ENCODE results near the gene BLTP3A.
"Not testable (repeated sequence)": the region's sequence is repeated elsewhere in the genome, so short reads cannot be mapped to it uniquely, and the experiment has no call there.

The BLTP3A gene, protein sequence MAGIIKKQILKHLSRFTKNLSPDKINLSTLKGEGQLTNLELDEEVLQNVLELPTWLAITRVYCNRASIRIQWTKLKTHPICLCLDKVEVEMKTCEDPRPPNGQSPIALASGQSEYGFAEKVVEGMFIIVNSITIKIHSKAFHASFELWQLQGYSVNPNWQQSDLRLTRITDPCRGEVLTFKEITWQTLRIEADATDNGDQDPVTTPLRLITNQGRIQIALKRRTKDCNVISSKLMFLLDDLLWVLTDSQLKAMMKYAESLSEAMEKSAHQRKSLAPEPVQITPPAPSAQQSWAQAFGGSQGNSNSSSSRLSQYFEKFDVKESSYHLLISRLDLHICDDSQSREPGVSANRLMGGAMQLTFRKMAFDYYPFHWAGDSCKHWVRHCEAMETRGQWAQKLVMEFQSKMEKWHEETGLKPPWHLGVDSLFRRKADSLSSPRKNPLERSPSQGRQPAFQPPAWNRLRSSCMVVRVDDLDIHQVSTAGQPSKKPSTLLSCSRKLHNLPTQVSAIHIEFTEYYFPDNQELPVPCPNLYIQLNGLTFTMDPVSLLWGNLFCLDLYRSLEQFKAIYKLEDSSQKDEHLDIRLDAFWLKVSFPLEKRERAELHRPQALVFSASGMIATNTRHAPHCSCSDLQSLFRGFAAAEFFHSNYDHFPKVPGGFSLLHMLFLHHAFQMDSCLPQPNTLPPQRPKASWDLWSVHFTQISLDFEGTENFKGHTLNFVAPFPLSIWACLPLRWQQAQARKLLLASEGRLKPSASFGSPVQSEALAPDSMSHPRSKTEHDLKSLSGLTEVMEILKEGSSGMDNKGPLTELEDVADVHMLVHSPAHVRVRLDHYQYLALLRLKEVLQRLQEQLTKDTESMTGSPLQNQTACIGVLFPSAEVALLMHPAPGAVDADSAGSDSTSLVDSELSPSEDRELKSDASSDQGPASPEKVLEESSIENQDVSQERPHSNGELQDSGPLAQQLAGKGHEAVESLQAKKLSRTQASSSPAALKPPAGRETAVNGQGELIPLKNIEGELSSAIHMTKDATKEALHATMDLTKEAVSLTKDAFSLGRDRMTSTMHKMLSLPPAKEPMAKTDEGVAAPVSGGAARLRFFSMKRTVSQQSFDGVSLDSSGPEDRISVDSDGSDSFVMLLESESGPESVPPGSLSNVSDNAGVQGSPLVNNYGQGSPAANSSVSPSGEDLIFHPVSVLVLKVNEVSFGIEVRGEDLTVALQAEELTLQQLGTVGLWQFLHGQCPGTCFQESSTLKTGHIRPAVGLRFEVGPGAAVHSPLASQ (N-terminal part only)

DNA sequence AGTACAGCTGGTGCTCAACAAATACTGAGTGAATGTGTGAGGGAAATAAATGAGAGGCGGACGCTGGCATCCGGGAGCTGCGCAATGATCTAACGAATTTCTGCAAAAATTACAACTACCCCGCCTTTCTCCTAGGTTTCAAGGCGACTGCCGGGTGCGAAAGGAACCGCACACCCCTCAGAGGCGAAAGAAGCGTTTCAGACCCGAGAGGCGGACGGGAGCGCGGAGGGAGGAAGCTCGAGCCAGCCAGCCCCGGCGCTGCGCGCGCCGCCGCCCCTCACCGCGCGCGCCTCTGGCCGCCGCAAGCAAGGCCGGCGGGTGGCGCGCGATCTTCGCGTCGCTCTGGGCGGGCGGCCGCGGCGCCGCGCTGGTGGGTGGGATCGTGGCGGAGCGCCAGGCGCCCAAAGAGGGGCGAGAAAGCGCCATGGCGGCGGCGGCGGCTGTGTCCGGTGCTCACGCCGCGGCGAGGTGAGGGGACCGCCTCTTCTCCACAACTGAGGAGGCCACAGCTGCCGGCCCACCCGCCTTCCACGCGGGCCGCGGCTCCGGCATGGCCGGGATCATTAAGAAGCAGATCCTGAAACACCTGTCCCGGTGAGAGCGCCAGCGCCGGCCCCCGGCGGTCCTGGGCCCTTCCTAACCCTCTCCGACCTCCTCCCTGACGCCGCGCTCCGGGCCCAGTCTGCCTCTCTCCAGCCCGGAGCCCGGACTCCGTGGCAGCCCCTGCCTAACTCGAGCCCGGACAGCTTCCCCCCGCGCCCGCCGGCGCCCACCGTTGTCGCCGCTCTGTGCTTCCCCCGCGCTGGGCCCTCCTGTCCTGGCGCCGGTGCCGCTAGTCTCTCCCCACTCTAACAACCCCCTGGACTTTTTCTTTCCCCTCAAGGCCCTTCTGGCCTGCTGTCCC, at the start of gene BLTP3A:
Gene BLTP3A, plus strand, starts transcription at position 383 of the 904 bp plus-strand sequence. Its CDS starts 168 bp downstream, at position 551.
- DNase-seq (ENCODE audit: low read depth): peak; percentile 69

DNA sequence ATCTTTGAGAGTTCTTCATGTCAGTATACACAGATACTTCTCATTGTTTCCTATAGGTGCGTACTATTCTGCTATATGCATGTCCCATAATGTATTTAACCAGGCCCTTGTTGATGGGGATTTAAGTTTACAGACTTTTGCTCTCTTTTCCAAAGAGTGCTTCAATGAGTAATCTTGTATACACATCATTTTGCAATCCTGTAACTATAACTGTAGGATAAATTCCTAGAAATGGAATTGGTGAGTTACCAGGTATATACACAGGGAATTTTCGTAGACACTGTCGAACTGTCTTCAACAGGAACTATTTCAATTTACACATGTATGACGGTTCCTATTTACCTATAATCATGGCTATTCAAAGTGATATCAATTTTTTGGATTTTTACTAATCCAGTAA, 49.8 kb upstream of the BLTP3A start:
- no peak for DNase-seq (ENCODE audit: low read depth)

DNA sequence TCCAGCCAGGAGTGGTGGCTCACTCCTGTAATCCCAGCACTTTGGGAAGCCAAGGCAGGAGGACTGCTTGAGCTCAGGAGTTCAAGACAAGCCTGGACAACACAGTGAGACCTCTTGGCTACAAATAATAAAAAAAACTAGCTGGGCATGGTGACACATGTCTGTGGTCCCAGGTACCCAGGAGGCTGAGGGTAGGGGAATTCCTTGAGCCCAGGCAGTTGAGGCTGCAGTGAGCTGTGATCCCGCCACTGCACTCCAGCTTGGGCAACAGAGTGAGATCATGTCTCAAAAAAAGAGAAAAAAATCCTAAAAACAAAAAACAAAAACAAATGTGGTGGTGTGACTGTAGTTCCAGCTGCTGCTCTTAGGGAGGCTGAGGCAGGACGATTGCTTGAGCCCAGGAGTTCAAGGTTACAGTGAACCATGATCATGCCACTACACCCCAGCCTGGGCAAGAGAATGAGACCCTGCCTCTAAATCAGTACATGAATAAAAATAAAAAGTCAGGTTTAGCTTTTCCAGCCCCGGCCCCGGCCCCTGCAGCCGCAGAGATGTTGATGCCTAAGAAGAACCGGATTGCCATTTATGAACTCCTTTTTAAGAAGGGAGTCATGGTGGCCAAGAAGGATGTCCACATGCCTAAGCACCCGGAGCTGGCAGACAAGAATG, 48.1 kb upstream of the BLTP3A start:
- DNase-seq (ENCODE audit: low read depth): no peak

DNA sequence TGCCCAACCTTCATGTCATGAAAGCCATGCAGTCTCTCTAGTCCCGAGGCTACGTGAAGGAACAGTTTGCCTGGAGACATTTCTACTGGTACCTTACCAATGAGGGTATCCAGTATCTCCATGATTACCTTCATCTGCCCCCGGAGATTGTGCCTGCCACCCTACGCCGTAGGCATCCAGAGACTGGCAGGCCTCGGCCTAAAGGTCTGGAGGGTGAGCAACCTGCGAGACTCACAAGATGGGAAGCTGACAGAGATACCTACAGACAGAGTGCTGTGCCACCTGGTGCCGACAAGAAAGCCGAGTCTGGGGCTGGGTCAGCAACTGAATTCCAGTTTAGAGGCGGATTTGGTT, 47.6 kb upstream of the BLTP3A start:
- DNase-seq (ENCODE audit: low read depth): not testable (repeated sequence)

DNA sequence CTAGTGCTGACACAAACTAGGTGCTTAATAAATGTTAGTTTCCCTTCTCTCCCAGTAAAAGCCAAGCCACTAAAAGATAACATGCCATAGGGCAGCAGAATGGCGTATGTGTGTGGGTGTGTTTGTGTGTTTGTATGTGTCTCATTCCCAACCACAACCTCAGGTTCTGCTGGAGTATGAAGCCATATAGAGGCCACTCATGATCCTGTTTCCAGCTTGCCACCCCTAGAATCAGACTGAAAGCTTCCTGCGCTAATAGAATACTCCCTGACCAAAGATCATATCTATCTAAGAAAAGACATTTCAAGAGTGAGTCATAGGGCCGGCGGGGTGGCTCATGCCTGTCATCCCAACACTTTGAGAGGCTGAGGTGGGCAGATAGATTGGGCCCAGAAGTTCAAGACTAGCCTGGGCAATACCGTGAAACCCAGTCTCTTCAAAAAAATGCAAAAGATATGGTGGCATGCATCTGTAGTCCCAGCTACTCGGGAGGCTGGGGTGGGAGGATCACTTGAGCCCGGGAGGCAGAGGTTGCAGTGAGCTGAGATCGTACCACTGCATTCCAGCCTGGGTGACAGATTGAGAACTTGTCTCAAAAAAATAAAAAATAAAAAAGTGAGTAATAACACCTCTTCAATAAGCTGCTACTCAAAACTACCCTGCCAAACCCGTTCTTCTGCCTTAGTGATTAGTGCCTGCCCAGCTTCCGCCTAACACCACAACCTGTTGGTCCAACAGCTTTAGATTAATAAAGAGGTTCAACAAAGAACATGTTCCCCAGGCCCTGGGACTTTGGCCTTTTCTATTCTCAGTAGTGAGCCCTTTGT, 46.4 kb upstream of the BLTP3A start:
- no peak for DNase-seq (ENCODE audit: low read depth)

DNA sequence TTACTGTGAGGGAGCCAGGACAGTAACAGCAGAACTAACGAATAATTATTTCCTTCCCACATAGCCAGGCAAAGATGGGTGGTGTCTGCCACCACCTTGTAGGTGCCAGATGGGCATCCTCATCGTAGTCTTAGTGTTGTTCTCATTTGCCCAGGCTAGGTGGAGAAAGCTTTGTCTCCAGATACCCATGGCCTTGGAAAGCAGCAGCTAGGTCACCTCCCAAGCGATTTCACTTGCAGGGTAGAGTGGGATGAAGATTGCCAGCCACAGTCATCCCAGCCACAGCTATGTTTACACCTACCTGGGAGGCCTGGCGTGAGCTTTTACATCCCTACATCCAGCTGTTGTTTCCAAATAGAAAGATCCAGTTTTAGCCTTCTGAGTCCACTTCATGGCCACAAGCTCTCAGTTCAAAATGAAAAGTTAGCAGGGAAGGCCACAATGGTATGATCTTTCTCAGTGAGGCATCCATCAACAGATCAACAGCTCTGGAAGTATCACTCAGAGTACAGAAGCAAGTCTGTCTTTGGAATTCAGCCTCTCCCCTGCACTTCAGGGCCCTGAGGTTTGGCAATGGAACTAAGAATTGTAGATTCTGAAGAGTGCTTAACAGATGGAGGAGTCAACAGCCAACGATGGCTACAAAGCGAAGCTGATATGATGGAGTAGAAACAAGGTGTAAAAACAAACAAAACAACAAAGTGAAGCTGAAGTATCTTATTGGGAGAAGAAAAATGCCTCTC, 45.6 kb upstream of the BLTP3A start:
- no peak for DNase-seq (ENCODE audit: low read depth)

DNA sequence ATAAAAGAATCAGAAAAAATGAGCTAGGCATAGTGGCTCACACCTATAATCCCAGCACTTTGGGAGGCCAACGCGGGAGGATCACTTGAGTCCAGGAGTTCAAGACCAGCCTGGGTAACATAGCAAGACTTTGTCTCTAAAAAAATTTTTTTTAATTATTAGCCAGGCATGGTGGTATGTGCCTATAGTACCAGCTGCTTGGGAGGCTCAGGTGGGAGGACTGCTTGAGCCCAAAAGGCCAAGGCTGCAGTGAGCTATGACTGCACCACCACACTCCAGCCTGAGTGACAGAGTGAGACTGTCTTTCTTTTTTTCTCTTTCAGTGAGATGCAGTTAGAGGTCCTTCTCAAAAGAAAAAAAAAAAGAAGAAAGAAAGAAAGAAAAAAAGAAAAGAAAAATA, 43.1 kb upstream of the BLTP3A start:
- no peak for DNase-seq (ENCODE audit: low read depth)

DNA sequence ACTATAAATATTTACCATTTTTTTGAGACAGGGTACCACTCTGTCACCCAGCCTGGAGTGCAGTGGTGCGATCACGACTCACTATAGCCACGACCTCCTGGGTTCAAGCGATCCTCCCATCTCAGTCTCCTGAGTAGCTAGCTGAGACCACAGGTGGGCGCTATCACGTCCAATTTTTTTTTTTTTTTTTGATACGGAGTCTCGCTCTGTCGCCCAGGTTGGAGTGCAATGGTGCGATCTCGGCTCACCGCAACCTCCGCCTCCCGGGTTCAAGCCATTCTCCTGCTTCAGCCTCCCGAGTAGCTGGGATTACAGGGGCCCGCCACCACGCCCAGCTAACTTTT, 35.4 kb upstream of the BLTP3A start:
- DNase-seq (ENCODE audit: low read depth): peak; percentile 24

DNA sequence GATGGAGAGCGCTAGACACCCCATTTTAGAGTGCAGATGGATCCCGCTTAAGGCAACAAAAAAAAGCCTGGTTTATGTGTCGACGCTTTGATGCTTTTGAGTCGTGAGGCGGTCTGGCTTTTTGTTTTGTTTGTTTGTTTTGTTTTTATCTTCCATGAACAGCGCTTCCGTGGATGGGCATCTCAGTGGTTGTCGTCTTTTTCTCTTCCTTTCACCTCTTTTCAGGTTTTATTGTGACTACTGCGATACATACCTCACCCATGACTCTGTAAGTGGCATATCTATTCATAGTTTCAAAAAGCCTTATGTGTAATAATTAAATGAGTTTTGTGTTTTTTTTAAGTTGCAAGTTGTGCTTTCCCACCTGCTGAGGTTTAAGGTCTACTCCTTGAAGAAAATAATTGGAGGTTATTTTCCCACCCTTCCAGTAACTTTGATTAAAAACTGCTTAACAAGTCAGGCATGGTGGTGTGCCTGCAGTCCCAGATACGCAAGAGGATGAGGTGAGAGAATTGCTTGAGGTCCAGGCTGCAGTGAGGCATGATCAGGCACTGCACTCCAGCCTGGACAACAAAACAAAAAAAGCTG, 34.1 kb upstream of the BLTP3A start:
- no peak for DNase-seq (ENCODE audit: low read depth)

DNA sequence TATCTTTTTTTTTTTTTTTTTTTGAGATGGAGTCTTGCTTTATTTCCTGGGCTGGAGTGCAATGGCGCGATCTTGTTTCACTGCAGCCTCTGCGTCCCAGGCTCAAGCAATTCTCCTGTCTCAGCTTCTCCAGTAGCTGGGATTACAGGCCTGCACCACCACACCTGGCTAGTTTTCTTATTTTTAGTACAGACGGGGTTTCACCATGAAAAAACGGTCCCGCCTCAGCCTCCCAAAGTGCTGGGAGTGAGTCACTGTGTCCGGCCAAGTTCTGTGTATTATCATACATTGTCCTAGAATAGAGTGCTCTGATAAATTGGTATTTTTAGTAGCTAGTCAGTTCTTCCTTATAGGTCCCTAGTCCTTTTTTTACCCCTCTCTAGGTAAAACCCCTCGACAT, 31.8 kb upstream of the BLTP3A start:
- DNase-seq (ENCODE audit: low read depth): no peak

DNA sequence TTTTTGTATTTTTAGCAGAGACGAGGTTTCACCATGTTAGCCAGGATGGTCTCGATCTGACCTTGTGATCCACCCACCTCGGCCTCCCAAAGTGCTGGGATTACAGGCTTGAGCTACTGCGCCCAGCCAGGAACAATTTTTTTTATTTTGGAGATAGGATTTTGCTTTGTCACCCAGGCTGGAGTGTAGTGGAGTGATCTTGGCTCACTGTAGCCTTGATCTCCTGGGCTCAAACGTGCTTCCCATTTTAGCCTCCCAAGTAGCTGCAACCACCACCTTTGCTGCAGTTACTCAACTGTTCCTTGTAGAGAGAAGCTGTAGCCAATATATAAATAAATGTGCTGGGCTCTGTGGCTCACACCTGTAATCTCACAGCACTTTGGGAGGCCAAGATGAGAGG, 30.2 kb upstream of the BLTP3A start:
- not testable (repeated sequence) for DNase-seq (ENCODE audit: low read depth)

DNA sequence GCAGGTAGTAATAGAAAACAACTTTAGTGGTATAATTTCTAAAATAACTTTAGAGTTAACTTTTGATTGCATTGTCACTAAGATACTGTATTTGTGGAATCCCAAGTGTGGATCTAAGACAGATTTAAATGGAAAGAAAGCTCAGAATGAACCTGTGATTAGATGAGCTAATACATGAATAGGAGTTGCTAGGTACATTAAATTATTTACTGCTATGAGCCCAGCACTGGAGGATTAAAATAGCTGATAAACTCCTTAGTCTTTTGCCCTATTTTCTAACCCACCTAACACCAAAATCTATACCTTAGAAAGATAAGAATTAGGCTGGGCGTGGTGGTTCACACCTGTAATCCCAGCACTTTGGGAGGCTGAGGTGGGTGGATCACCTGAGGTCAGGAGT, 23.7 kb upstream of the BLTP3A start:
- DNase-seq (ENCODE audit: low read depth): no peak

DNA sequence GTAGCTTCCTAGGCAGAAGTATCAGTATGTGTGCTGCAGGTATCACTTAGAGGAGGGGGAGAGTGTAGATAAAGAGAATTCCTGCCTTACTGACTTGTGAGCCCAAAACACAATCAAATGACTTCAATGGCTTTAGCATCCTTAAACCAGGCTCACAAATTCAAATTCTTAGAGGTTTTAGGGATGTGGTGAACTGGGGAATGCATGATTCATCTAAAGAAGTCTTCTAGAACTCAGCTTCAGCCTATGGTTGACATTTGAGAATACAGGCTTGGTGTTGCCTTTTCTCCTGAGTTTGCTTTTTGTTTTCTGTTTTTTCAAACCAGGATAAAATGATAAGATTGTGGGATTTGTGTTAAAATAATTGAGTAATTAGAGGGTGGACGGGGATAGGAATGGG, 20.2 kb upstream of the BLTP3A start:
- DNase-seq (ENCODE audit: low read depth): no peak

DNA sequence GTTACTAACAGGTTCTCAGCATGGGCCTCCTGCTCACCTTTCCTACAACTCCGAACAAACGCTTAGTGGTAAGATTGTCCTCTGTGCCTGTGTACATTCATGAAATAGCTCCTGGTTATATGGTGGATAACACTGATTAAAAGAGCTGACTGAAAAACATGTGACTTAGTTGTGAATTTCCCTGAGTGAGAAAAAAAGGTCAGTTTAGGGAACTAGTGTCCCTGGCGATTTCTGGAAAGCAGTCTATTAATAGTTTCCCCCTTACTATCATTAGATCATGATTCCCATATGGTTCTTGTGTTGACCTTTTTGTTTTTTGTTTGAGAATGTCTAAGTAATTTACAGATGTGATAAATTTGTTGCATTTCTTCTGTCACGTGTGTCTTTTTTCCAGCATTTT, 18.9 kb upstream of the BLTP3A start:
- DNase-seq (ENCODE audit: low read depth): no peak

DNA sequence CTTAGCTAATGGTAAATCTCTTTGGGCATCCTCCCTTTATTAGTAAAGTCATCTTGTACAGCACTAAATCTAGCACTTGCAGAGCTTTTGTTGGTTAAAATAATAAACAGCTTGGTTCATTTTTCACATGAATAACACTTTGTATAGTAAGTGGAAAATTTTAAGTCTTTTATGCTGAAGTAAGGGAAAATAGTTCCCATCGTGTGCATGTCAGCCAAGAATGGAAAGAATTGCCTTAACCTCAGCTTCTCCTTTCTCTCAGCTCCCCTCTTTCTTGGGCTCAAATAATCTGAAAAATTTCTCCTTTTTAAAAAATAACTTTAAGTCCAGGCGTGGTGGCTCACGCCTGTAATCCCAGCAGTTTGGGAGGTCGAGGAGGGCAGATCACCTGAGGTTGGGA, 18.0 kb upstream of the BLTP3A start:
- no peak for DNase-seq (ENCODE audit: low read depth)

DNA sequence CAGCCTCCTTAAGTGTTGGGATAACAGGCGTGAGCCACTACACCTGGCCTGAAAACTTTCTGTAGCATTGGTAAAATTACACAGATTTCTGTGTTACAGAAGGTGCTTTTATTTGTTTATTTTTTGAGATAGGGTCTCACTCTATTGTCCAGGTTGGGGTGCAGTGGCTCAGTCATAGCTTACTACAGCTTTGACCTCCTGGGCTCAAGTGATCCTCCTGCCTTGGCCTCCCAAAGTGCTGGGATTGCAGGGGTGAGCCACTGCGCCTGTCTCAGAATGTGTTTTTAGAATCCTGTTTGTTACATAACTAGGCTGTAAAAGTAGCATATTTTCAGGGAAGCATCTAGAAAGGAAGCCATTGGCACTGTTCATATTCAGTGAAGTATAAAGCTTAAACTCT, 16.9 kb upstream of the BLTP3A start:
- no peak for DNase-seq (ENCODE audit: low read depth)

DNA sequence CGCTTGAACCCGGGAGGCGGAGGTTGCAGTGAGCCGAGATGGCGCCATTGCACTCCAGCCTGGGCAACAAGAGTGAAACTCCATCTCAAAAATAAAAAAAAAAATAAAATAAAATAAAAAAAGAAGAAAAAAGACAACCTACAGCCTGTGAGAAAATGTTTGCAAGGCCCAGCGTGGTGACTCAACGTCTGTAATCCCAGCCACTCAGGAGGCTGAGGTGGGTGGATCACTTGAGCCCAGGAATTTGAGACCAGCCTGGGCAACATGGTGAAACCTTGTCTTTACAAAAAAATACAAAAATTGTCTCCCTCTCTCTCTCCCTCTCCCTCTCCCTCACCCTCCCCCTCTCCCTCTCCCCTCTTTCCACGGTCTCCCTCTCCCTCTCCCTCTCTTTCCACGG, 6.5 kb upstream of the BLTP3A start:
- DNase-seq (ENCODE audit: low read depth): not testable (repeated sequence)

DNA sequence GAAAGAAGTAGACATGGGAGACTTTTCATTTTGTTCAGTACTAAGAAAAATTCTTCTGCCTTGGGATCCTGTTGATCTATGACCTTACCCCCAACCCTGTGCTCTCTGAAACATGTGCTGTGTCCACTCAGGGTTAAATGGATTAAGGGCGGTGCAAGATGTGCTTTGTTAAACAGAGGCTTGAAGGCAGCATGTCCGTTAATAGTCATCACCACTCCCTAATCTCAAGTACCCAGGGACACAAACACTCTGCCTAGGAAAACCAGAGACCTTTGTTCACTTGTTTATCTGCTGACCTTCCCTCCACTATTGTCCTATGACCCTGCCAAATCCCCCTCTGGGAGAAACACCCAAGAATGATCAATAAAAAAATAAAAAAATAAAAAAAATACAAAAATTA, 4.7 kb upstream of the BLTP3A start:
- DNase-seq (ENCODE audit: low read depth): not testable (repeated sequence)

DNA sequence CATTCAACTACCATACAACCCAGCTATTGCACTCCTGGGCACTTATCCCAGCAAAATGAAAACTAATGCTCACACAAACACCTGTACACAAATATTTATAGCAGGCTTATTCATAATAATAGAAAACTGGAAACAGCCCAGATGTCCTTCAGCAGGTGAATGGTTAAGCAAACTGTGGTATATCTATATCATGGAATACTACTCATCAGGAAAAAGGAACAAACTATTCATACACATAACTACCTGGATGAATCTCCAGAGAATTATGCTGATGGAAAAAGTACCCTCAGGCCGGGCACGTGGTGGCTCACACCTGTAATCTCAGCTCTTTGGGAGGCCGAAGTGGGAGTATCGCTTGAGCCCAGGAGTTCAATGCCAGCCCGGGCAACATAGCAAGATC, 3.8 kb upstream of the BLTP3A start:
- DNase-seq (ENCODE audit: low read depth): no peak
